GM12873 (cell line): ENCODE results near the gene EEF1A1.

ENCODE experiments used
- CTCF ChIP-seq: IDR thresholded peaks from 2 replicates; pipeline ENCODE4 v1.5.1; 2012; ENCODE audit warnings: low read depth, mild to moderate bottlenecking, moderate library complexity, low read length, control low read depth; ENCODE audit not compliant: insufficient read depth; ENCODE audit errors: missing control alignments

EEF1A1 gene

GRCh38 chr6:73542891-73543290 is 22.1 kb upstream of the EEF1A1 start:
- no peak for TF ChIP-seq CTCF

- TF ChIP-seq CTCF: no peak
These were observed 17.4 kb upstream of the EEF1A1 start for GRCh38 chr6:73538116-73538779.

- no peak for TF ChIP-seq CTCF
These were observed 16.8 kb upstream of the EEF1A1 start for GRCh38 chr6:73537677-73538076.

GRCh38 chr6:73534628-73535027 is 13.8 kb upstream of the EEF1A1 start:
- no peak for TF ChIP-seq CTCF

GRCh38 chr6:73532293-73532692 is 11.5 kb upstream of the EEF1A1 start:
- TF ChIP-seq CTCF: no peak

- no peak for TF ChIP-seq CTCF
These were observed 8.1 kb upstream of the EEF1A1 start for GRCh38 chr6:73528897-73529296.

- TF ChIP-seq CTCF: no peak
These were observed 4.9 kb upstream of the EEF1A1 start for GRCh38 chr6:73525546-73526330.
